HG03565 (cell line): ENCODE results near the gene PLBD2.

Experiments
- ATAC-seq: cut with Tn5 transposase; IDR thresholded peaks from one replicate; pipeline ENCODE4 v1.9.1; 2021; ENCODE audit warnings: mild to moderate bottlenecking, moderate library complexity; ENCODE audit not compliant: unreplicated experiment

The PLBD2 gene

GRCh38 chr12:113368331-113368730, 9.9 kb downstream of the PLBD2 start:
- ATAC-seq, result no peak

- no peak for ATAC-seq
Measured at GRCh38 chr12:113369391-113369985, 11.1 kb downstream of the PLBD2 start.

DNA sequence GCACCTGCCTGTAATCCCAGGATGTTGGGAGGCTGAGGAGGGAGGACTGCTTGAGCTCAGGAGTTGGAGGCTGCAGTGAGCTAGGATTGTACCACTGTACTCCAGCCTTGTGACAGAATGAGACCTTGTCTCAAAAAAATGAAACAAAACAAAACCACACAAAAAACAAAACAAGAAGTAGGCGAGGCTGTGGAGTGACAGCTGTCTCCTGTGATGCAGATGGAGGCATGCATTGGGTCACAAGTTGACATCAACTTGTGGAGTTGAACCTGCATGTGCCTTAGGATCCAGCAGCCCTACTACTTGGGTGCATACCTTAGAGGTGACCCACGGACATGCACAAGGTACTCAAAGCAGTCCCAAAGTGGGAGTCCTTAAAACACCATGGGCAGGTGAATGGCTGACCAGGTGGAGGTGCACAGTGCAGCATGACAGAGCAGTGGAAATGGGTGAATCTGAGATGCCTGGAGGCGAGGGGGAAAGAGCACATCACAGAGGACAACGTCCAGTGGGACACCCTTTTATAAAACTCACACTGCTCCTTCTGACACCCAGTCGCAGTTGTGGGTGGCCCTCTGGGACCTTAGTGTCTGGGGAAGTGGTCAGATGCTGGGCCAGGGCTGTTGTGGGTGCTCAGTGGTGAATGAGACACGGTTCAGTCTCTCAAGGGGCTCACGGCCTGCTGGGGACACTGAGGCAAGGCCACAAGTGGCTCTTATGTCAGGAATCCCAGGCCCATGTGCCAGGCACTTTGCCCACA, 12.7 kb downstream of the PLBD2 start:
- no peak for ATAC-seq

DNA sequence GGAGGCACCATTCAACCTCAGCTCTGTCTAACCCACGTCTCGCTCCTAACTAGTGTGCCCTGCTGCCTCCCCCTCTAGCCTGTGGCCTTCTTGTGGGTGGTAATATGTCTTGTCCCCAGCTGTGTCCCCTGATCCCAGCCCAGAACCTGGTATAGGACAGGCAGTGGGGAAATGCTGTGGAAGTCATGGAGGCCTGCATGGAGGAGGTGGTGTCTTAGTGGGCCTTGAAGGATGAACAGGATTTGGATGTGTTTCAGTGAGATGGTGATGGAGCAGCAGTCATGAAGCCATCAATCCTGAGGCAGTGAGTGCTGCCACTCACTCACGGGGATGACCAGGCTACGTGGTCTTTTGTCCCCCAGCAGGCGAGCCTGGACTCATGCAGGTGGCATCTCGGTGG, 13.4 kb downstream of the PLBD2 start:
- no peak for ATAC-seq

GRCh38 chr12:113372371-113372770, 14.0 kb downstream of the PLBD2 start:
- ATAC-seq, result no peak

- no peak for ATAC-seq
Measured at GRCh38 chr12:113373440-113373839, 15.1 kb downstream of the PLBD2 start.

GRCh38 chr12:113373969-113374368, 15.6 kb downstream of the PLBD2 start:
- no peak for ATAC-seq

DNA sequence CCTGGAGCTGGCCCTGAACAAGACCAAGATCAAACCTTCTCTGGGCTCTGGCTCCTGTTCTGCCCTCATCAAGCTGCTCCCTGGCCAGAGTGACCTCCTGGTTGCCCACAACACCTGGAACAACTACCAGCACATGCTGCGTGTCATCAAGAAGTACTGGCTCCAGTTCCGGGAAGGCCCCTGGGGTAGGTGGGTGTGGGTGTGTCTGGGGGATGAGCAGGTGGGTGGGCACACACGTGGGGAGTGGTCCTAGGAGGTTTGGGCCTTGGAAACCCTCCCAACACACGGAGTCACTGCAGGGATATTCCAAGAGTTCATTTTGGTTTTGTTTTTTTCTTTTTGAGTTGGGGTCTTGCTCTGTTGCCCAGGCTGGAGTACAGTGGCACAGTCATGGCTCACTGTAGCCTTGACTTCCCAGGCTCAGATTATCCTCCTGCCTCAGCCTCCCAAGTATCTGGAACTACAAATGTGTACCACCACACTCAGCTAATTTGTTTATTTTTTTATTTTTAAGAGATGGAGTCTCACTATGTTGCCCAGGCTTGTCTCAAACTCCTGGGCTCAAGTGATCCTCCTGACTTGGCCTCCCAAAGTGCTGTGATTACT, 16.5 kb downstream of the PLBD2 start:
- no peak for ATAC-seq

DNA sequence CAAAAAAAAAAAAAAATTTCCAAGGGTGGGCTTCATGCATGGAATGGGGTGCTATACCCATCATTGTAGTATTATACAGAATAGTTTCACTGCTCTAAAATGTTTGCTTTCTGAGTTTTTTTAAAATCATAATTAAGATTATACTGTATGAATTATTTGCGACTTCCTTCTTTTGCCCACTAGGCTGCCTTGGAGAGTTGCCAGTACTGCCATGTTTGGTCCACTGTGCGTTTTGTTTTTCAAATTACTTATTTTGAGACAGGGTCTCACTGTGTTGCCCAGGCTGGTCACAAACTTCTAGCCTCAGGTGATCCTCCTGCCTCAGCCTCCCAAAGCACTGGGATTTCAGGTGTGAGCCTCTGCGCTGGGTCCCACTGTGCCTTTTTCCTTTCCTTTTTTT, 19.9 kb downstream of the PLBD2 start:
- ATAC-seq, result no peak

DNA sequence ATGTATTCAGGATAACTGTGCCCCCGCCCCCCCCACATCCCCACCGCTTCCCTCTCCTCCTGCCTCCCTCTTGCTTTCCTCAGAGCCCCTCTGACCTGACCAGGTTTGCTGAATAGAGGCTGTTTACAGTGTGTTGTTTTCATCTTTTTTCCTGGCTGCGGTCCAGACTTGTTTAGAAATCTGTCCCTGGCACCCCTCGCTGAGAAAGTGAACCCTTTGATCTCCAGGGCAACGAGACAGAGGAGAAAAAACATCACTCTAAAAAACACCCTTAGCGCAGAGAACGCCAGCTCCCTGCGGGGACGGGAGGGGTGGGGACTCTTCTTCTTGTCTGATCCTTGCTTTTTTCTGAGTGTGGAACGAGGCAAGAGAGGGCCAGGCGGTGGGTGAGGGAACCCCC, 22.8 kb downstream of the PLBD2 start:
- ATAC-seq, result no peak

GRCh38 chr12:113382206-113382605, 23.8 kb downstream of the PLBD2 start:
- ATAC-seq, result no peak

- ATAC-seq, result no peak
Measured at GRCh38 chr12:113384778-113385177, 26.4 kb downstream of the PLBD2 start.

DNA sequence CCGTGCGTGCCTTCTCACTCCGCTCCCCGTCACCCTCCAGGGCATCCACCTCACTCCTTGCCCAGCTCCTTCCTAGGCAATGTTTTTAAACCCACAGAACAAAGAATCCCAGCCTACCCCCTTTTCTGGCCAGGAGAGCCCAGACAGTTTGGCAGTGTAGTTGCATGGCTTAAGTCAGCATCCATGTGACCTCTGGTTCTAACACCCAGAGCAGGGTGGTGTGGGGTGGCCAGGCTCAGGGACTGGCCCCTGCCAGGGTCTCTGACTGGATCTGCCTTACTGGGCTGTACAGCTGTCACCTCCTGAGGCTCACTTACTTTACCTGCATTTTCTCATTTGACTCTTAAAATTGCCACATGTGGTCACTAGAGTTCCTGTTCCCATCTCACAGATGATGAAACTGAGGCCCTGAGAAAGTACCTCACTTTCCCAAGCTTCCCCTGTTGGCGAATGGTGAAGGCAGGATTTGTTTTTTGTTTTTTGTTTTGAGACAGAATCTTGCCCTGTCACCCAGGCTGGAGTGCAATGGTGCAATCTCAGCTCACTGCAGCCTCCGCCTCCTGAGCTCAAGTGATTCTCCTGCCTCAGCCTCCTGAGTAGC, 27.0 kb downstream of the PLBD2 start:
- no peak for ATAC-seq

- no peak for ATAC-seq
Measured at GRCh38 chr12:113386866-113387566, 28.6 kb downstream of the PLBD2 start.

GRCh38 chr12:113387631-113388030, 29.2 kb downstream of the PLBD2 start:
- ATAC-seq, result no peak

GRCh38 chr12:113388351-113388750, 30.0 kb downstream of the PLBD2 start:
- ATAC-seq, result no peak

DNA sequence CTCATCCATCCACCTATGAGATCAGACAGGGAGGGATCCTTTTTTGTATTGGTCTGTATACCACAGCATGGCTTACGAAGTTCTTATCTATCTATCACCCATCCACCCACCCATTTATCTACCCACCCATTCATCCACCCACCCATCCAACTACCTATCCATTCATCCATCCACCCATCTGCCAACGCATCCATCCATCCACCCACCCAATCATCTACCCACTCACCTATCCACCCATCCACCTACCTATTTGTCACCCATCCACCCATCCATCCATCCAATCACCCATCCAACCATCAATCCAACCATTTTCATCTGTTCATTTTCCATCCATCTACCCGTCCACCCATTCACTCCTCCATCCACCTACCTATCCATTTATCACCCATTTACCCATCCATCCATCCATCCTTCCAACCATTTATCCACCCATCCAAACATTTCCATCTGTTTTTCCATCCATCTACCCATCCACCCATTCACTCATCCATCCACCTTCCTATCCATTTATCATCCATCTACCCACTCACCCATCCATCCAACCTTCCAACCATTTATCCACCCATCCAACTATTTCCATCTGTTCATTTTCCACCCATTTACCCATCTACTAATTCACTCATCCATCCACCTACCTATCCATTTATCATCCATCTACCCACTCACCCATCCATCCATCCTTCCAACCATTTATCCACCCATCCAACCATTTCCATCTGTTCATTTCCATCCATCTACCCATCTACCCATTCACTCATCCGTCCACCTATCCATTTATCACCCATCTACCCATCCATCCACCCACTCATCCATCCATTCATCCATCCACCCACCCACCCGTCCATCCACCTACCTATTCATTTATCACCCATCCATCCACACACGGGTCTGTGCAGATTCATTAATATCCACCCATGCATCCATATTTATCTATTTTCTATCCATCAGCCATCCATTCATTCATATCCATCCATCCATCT, 32.0 kb downstream of the PLBD2 start:
- no peak for ATAC-seq

- ATAC-seq, result no peak
Measured at GRCh38 chr12:113391145-113391544, 32.8 kb downstream of the PLBD2 start.

GRCh38 chr12:113391650-113392337, 33.4 kb downstream of the PLBD2 start:
- no peak for ATAC-seq

- no peak for ATAC-seq
Measured at GRCh38 chr12:113392520-113392919, 34.1 kb downstream of the PLBD2 start.
